CD14-positive monocyte (primary cell): ENCODE data around the gene CCDC141. TPM values are rescaled to one million over a fixed set of nuclear protein-coding genes. Genes with fewer than 3 reads are reported as not detected.
A peak's percentile ranks its signal among the peaks of the same experiment; 100 is the strongest.

ENCODE experiments used
- DNase-seq, 3 donors: peaks; one replicate each; pipeline ENCODE4 v3.0.0-alpha.2; 2011 to 2022
- H2AFZ ChIP-seq: 2 replicates; pipeline ENCODE4 v1.6.0; 2012; ENCODE audit warnings: mild to moderate bottlenecking, low read depth, low read length, inconsistent platforms; ENCODE audit not compliant: insufficient read depth, poor library complexity, severe bottlenecking
- H3K27ac ChIP-seq, 2 donors: 1 replicate in 1 of 2; 2 replicates in 1 of 2; pipeline ENCODE4 v1.5.1; 2012 to 2013; ENCODE audit warnings: low read length in 2 of 2, control low read depth in 1 of 2, inconsistent platforms in 1 of 2, low read depth in 1 of 2, mild to moderate bottlenecking in 1 of 2
- H3K27me3 ChIP-seq, 2 donors: one replicate each; pipeline versions ENCODE4 v1.6.0 to v1.6.1; 2011 to 2013; ENCODE audit warnings: low read length in 2 of 2; ENCODE audit not compliant: control insufficient read depth in 2 of 2, insufficient read depth in 2 of 2
- H3K36me3 ChIP-seq, 2 donors: replicated peaks in 1 of 2; 1 replicate in 1 of 2; 2 replicates in 1 of 2; pipeline versions ENCODE4 v1.5.1 to v1.6.1; 2012 to 2013; ENCODE audit warnings: low read length in 2 of 2, control low read depth in 1 of 2, inconsistent platforms in 1 of 2, mild to moderate bottlenecking in 1 of 2; ENCODE audit not compliant: insufficient read depth in 2 of 2, control insufficient read depth in 1 of 2
- H3K4me1 ChIP-seq, 2 donors: 1 replicate in 1 of 2; 2 replicates in 1 of 2; pipeline versions ENCODE4 v1.5.1 to v1.6.1; 2012 to 2013; ENCODE audit warnings: low read length in 2 of 2, control low read depth in 1 of 2, inconsistent platforms in 1 of 2, mild to moderate bottlenecking in 1 of 2, moderate library complexity in 1 of 2; ENCODE audit not compliant: insufficient read depth in 2 of 2, control insufficient read depth in 1 of 2
- H3K4me2 ChIP-seq: replicated peaks from 2 replicates; pipeline ENCODE3; 2012; ENCODE audit warnings: low read length, moderate library complexity, mild to moderate bottlenecking; ENCODE audit not compliant: poor library complexity, severe bottlenecking; ENCODE audit errors: extremely low read depth
- H3K4me3 ChIP-seq, 3 experiments: fragments of 200-600 bp in 1 of 3; sonication (generic) in 1 of 3; replicated peaks in 1 of 3; 1 replicate in 2 of 3; 2 replicates in 1 of 3; pipeline ENCODE4 v1.5.1; 2011 to 2013; ENCODE audit warnings: low read length in 3 of 3, mild to moderate bottlenecking in 3 of 3, control low read depth in 2 of 3, low read depth in 2 of 3, inconsistent platforms in 1 of 3, moderate library complexity in 1 of 3
- H3K79me2 ChIP-seq: 2 replicates; pipeline ENCODE4 v1.6.0; 2012; ENCODE audit warnings: mild to moderate bottlenecking, control low read depth, inconsistent platforms, low read length, moderate library complexity; ENCODE audit not compliant: insufficient read depth
- H3K9ac ChIP-seq: 2 replicates; pipeline ENCODE4 v1.6.0; 2017; ENCODE audit warnings: low read length, mild to moderate bottlenecking; ENCODE audit not compliant: insufficient read depth, poor library complexity, severe bottlenecking
- H3K9me3 ChIP-seq, 2 donors: replicated peaks in 1 of 2; 1 replicate in 1 of 2; 2 replicates in 1 of 2; pipeline versions ENCODE4 v1.5.1 to v1.6.1; 2012 to 2013; ENCODE audit warnings: low read length in 2 of 2, control low read depth in 1 of 2; ENCODE audit not compliant: control insufficient read depth in 1 of 2, insufficient read depth in 1 of 2
- H4K20me1 ChIP-seq: 2 replicates; pipeline ENCODE4 v1.6.0; 2012; ENCODE audit warnings: mild to moderate bottlenecking, low read length, control low read depth, moderate library complexity; ENCODE audit not compliant: insufficient read depth
- H3K27ac Mint-ChIP-seq, 7 donors: one replicate each; pipeline ENCODE4 v1.8.0; 2020; ENCODE audit warnings: mild to moderate bottlenecking in 7 of 7, mixed read lengths in 7 of 7, moderate library complexity in 6 of 7, inconsistent platforms in 2 of 7
- H3K27me3 Mint-ChIP-seq, 3 donors: one replicate each; pipeline ENCODE4 v1.8.0; 2021 to 2022; ENCODE audit warnings: low read depth in 3 of 3, mild to moderate bottlenecking in 3 of 3, mixed read lengths in 3 of 3, moderate library complexity in 3 of 3, inconsistent platforms in 1 of 3
- H3K36me3 Mint-ChIP-seq, 2 donors: one replicate each; pipeline ENCODE4 v1.8.0; 2020; ENCODE audit warnings: mixed read lengths in 2 of 2, inconsistent platforms in 1 of 2, mild to moderate bottlenecking in 1 of 2
- H3K4me1 Mint-ChIP-seq: one replicate; pipeline ENCODE4 v1.8.0; 2020; ENCODE audit warnings: mild to moderate bottlenecking, mixed read lengths
- H3K4me3 Mint-ChIP-seq, 2 donors: one replicate each; pipeline ENCODE4 v1.8.0; 2020; ENCODE audit warnings: mild to moderate bottlenecking in 2 of 2, mixed read lengths in 2 of 2, moderate library complexity in 1 of 2
- H3K9me3 Mint-ChIP-seq, 7 donors: one replicate each; pipeline ENCODE4 v1.8.0; 2020 to 2022; ENCODE audit warnings: mixed read lengths in 7 of 7, mild to moderate bottlenecking in 6 of 7, moderate library complexity in 6 of 7, inconsistent platforms in 2 of 7
- WGBS: methylation state at CpG from one replicate; pipeline ENCODE4 v1.1.5; 2013; ENCODE audit warnings: missing lambda C conversion rate; ENCODE audit not compliant: insufficient coverage; 5-methylcytosine and 5-hydroxymethylcytosine counted together
- intact Hi-C, 2 donors: fragments of 100-400 bp; cut with micrococcal nuclease; formaldehyde crosslinking; loops; one replicate each; pipeline versions ENCODE4 v1.15.0 to v1.15.1; 2023
- polyA plus RNA-seq, 3 donors: library from polyadenylated mRNA; depleted of rRNA in 1 of 3; unstranded in 2 of 3; stranded (reverse) in 1 of 3; fragments of 300-500 nt in 2 of 3; fragments of >200 nt in 1 of 3; fragmentation: Illumina TruSeq in 2 of 3; gene quantifications; 1 replicate in 2 of 3; 2 replicates in 1 of 3; pipeline ENCODE4 v1.2.3, GENCODE V29; 2012 to 2021
- TF ChIP-seq, protein P1 (sequence below): fragments of 200-600 bp; IDR thresholded peaks from one replicate; pipeline ENCODE4 v1.8.0; 2022; ENCODE audit warnings: antibody characterized with exemption, mild to moderate bottlenecking

CCDC141 gene
- polyA plus RNA-seq, 3 donors, result not detected

- WGBS, result 100% methylated on average over 1 of the region's 2 CpGs
- no peak overlapping the region for H3K4me3 Mint-ChIP-seq
- peaks cover 0 to 5% (median 3%) of the 10 kb centered on the region in 3 donors for H3K27me3 Mint-ChIP-seq
Observed at GRCh38 chr2:178915423-178916173, 134.3 kb downstream of the CCDC141 start.

GRCh38 chr2:178914259-178914849 lies 135.6 kb downstream of the CCDC141 start:
- Mint-ChIP-seq H3K27me3 (peaks cover 0 to 3% (median 3%) of the 10 kb centered on the region in 3 donors), H3K4me3 (no peak overlapping the region), H3K9me3 (no peaks in the 10 kb centered on the region), H3K27ac (no peak overlapping the region), H3K36me3 (no peaks in the 10 kb centered on the region), H3K4me1 (peaks cover 26% of the 10 kb centered on the region)
- peaks cover 11 to 21% of the 10 kb centered on the region in 2 donors for H3K4me1 ChIP-seq
- H3K9ac ChIP-seq, result no peak overlapping the region
- no peaks in the 10 kb centered on the region for H3K36me3 ChIP-seq
- intact Hi-C loops, result no loop called here
- H3K4me2 ChIP-seq, result no peak overlapping the region
- no peak overlapping the region for H3K4me3 ChIP-seq
- no peaks in the 10 kb centered on the region for H4K20me1 ChIP-seq
- TF ChIP-seq, protein P1, sequence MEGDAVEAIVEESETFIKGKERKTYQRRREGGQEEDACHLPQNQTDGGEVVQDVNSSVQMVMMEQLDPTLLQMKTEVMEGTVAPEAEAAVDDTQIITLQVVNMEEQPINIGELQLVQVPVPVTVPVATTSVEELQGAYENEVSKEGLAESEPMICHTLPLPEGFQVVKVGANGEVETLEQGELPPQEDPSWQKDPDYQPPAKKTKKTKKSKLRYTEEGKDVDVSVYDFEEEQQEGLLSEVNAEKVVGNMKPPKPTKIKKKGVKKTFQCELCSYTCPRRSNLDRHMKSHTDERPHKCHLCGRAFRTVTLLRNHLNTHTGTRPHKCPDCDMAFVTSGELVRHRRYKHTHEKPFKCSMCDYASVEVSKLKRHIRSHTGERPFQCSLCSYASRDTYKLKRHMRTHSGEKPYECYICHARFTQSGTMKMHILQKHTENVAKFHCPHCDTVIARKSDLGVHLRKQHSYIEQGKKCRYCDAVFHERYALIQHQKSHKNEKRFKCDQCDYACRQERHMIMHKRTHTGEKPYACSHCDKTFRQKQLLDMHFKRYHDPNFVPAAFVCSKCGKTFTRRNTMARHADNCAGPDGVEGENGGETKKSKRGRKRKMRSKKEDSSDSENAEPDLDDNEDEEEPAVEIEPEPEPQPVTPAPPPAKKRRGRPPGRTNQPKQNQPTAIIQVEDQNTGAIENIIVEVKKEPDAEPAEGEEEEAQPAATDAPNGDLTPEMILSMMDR, result peak; percentile 82
- no peaks in the 10 kb centered on the region for H3K27me3 ChIP-seq
- no peak overlapping the region for H3K27ac ChIP-seq
- no peak overlapping the region for H2AFZ ChIP-seq
- no peaks in the 10 kb centered on the region for H3K9me3 ChIP-seq
- WGBS, result no CpG with 5 or more reads among the region's 4 CpGs
- peak; percentile 73 to 85 (median 82) for DNase-seq
- no peaks in the 10 kb centered on the region for H3K79me2 ChIP-seq

More at GRCh38 chr2:178915423-178916173, 134.3 kb downstream of the CCDC141 start:
- no peak overlapping the region for H3K27ac ChIP-seq
- intact Hi-C loops, result no loop called here
- H3K4me1 ChIP-seq, result peaks cover 11 to 21% of the 10 kb centered on the region in 2 donors
- H3K4me3 ChIP-seq, result no peak overlapping the region
- DNase-seq, result no peak
- H3K9ac ChIP-seq, result no peak overlapping the region
- no peak overlapping the region for H3K4me2 ChIP-seq
- H3K9me3 ChIP-seq, result no peaks in the 10 kb centered on the region
- no peaks in the 10 kb centered on the region for H3K36me3 ChIP-seq
- no peaks in the 10 kb centered on the region for H3K27me3 ChIP-seq
- TF ChIP-seq, protein P1, result no peak
- Mint-ChIP-seq H3K4me1 (peaks cover 26% of the 10 kb centered on the region), H3K9me3 (no peaks in the 10 kb centered on the region), H3K36me3 (no peaks in the 10 kb centered on the region), H3K27ac (no peak overlapping the region)
- H2AFZ ChIP-seq, result no peak overlapping the region
- H3K79me2 ChIP-seq, result no peaks in the 10 kb centered on the region
- no peaks in the 10 kb centered on the region for H4K20me1 ChIP-seq
